Esophagus squamous epithelium (tissue), 5 donors: ENCODE data around the gene ACTBL2. TPM values are rescaled to one million over a fixed set of nuclear protein-coding genes. Genes with fewer than 3 reads are reported as not detected.

Experiments
- DNase-seq: peaks from one replicate; lab custom pipeline; 2025; lab: John Stamatoyannopoulos, UW
- H3K27ac ChIP-seq, 4 donors: fragments of 200-600 bp; sonication (generic); one replicate each; pipeline ENCODE4 v1.5.1; 2016 to 2019; ENCODE audit warnings: mild to moderate bottlenecking in 1 of 4
- H3K27me3 ChIP-seq, 4 donors: fragments of 200-600 bp; sonication (generic); 1 replicate in 3 of 4; 2 replicates in 1 of 4; pipeline versions ENCODE4 v1.5.1 to v1.6.0; 2017 to 2021; ENCODE audit warnings: antibody characterized with exemption in 1 of 4
- H3K36me3 ChIP-seq, 3 donors: fragments of 200-600 bp; sonication (generic); one replicate each; pipeline ENCODE4 v1.5.1; 2016 to 2019
- H3K4me1 ChIP-seq, 3 donors: fragments of 200-600 bp; sonication (generic); one replicate each; pipeline ENCODE4 v1.5.1; 2017 to 2019
- H3K4me3 ChIP-seq, 4 donors: fragments of 200-600 bp; sonication (generic); 1 replicate in 3 of 4; 2 replicates in 1 of 4; pipeline ENCODE4 v1.5.1; 2016 to 2019; ENCODE audit warnings: mild to moderate bottlenecking in 2 of 4, moderate library complexity in 1 of 4
- H3K9me3 ChIP-seq, 3 donors: fragments of 200-600 bp; sonication (generic); one replicate each; pipeline ENCODE4 v1.5.1; 2016 to 2019
- CTCF ChIP-seq, 6 experiments: fragments of 450-650 bp in 4 of 6; fragments of 200-600 bp in 2 of 6; sonication (generic) in 2 of 6; IDR thresholded peaks; one replicate each; pipeline ENCODE4 v1.5.1; 2016 to 2019; ENCODE audit warnings: antibody characterized with exemption in 6 of 6, mild to moderate bottlenecking in 4 of 6, moderate library complexity in 4 of 6
- POLR2A ChIP-seq, 4 donors: fragments of 450-650 bp; IDR thresholded peaks; one replicate each; pipeline ENCODE4 v1.6.1; 2017; ENCODE audit warnings: antibody characterized with exemption in 4 of 4, mild to moderate bottlenecking in 4 of 4, moderate library complexity in 3 of 4
- WGBS, 2 donors: methylation state at CpG; one replicate each; pipeline ENCODE4 v1.1.5; 2018; 5-methylcytosine and 5-hydroxymethylcytosine counted together
- intact Hi-C: fragments of 100-400 bp; cut with DNase I; formaldehyde crosslinking; loops from one replicate; pipeline ENCODE4 v1.15.0; 2022
- total RNA-seq, 4 donors: library from RNA; depleted of rRNA; stranded (reverse); fragments of >200 nt; gene quantifications; one replicate each; pipeline ENCODE4 v1.1.0, GENCODE V29; 2016
- donor health status: DM: yes; HTN: yes; CAD: no.

Gene ACTBL2
- total RNA-seq, 4 donors from 2014 or later = not detected

- no peaks in the 10 kb centered on the region for H3K36me3 ChIP-seq
- no peaks in the 10 kb centered on the region for H3K27me3 ChIP-seq
- TF ChIP-seq CTCF (IDR thresholded peaks at IDR 0.05) = no peak
- TF ChIP-seq POLR2A (IDR thresholded peaks at IDR 0.05) = no peak
- no peaks in the 10 kb centered on the region for H3K4me1 ChIP-seq
- no peaks in the 10 kb centered on the region for H3K9me3 ChIP-seq
- no peak overlapping the region for H3K4me3 ChIP-seq
- no peak for DNase-seq
- intact Hi-C loops = loop anchor here (10.0 kb wide), 1 partner anchor 959 kb away; the partner anchor contains the start of gene PLK2
- no peak overlapping the region for H3K27ac ChIP-seq
- 73 to 81% methylated on average over 5 of the region's 5 CpGs for WGBS, 2 donors
These were observed 22.9 kb upstream of the ACTBL2 start for GRCh38 chr5:57505272-57506200.

GRCh38 chr5:57504357-57504756 is 21.7 kb upstream of the ACTBL2 start:
- no peak overlapping the region for H3K4me3 ChIP-seq
- 54 to 66% methylated on average over 4 to 5 of the region's 5 CpGs for WGBS, 2 donors
- H3K4me1 ChIP-seq = peaks cover 0 to 6% (median 0%) of the 10 kb centered on the region in 3 donors
- no peaks in the 10 kb centered on the region for H3K27me3 ChIP-seq
- H3K9me3 ChIP-seq = no peaks in the 10 kb centered on the region
- TF ChIP-seq CTCF (IDR thresholded peaks at IDR 0.05) = no peak
- no peak for TF ChIP-seq POLR2A (IDR thresholded peaks at IDR 0.05)
- no peaks in the 10 kb centered on the region for H3K36me3 ChIP-seq
- intact Hi-C loops = loop anchor here (10.0 kb wide), 1 partner anchor 960 kb away; the partner anchor contains the start of gene PLK2
- H3K27ac ChIP-seq = no peak overlapping the region
- no peak for DNase-seq

- TF ChIP-seq CTCF (IDR thresholded peaks at IDR 0.05) (no peak), POLR2A (IDR thresholded peaks at IDR 0.05) (no peak)
- Histone ChIP-seq H3K27ac (no peak overlapping the region), H3K4me3 (no peak overlapping the region), H3K9me3 (no peaks in the 10 kb centered on the region), H3K27me3 (no peaks in the 10 kb centered on the region), H3K36me3 (no peaks in the 10 kb centered on the region), H3K4me1 (peaks cover 0 to 11% (median 0%) of the 10 kb centered on the region in 3 donors)
- WGBS, 2 donors = 52 to 58% methylated on average over 3 of the region's 3 CpGs
- intact Hi-C loops = loop anchor here (10.0 kb wide), 1 partner anchor 961 kb away; the partner anchor contains the start of gene PLK2
- DNase-seq = no peak
These were observed 20.8 kb upstream of the ACTBL2 start for GRCh38 chr5:57503433-57503832.

GRCh38 chr5:57501414-57502201 is 19.0 kb upstream of the ACTBL2 start:
- WGBS, 2 donors = 52 to 60% methylated on average over 7 of the region's 7 CpGs
- no peak for DNase-seq
- intact Hi-C loops = loop anchor here (10.0 kb wide), 1 partner anchor 963 kb away; the partner anchor contains the start of gene PLK2
- H3K36me3 ChIP-seq = no peaks in the 10 kb centered on the region
- peaks cover 0 to 11% (median 0%) of the 10 kb centered on the region in 3 donors for H3K4me1 ChIP-seq
- no peak overlapping the region for H3K27ac ChIP-seq
- no peaks in the 10 kb centered on the region for H3K9me3 ChIP-seq
- TF ChIP-seq POLR2A (IDR thresholded peaks at IDR 0.05) (no peak), CTCF (IDR thresholded peaks at IDR 0.05) (no peak)
- no peak overlapping the region for H3K4me3 ChIP-seq
- H3K27me3 ChIP-seq = no peaks in the 10 kb centered on the region
